ENCODE data around the gene FCRL5.

- TF ChIP-seq, protein P1, sequence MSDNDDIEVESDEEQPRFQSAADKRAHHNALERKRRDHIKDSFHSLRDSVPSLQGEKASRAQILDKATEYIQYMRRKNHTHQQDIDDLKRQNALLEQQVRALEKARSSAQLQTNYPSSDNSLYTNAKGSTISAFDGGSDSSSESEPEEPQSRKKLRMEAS (IDR thresholded peaks at IDR 0.05; ENCODE audit: insufficient read depth, insufficient read length): no peak
- TF ChIP-seq EZH2 (IDR thresholded peaks at IDR 0.05; ENCODE audit: borderline replicate concordance, low read depth, low read length, severe bottlenecking) (no peak), CTCF (IDR thresholded peaks at IDR 0.05; ENCODE audit: extremely low read depth in 1 of 2, insufficient read depth in 1 of 2, low read depth in 1 of 2, low read length in 2 of 2) (no peak)
Measured at GRCh38 chr1:157584503-157584902, 32.2 kb upstream of the FCRL5 start.
